ENCODE measurements around the gene DBX2.
"Not testable (repeated sequence)": the region's sequence is repeated elsewhere in the genome, so short reads cannot be mapped to it uniquely, and the experiment has no call there.

Gene DBX2
- total RNA-seq = 0 reads per million in 3 experiments

DNA sequence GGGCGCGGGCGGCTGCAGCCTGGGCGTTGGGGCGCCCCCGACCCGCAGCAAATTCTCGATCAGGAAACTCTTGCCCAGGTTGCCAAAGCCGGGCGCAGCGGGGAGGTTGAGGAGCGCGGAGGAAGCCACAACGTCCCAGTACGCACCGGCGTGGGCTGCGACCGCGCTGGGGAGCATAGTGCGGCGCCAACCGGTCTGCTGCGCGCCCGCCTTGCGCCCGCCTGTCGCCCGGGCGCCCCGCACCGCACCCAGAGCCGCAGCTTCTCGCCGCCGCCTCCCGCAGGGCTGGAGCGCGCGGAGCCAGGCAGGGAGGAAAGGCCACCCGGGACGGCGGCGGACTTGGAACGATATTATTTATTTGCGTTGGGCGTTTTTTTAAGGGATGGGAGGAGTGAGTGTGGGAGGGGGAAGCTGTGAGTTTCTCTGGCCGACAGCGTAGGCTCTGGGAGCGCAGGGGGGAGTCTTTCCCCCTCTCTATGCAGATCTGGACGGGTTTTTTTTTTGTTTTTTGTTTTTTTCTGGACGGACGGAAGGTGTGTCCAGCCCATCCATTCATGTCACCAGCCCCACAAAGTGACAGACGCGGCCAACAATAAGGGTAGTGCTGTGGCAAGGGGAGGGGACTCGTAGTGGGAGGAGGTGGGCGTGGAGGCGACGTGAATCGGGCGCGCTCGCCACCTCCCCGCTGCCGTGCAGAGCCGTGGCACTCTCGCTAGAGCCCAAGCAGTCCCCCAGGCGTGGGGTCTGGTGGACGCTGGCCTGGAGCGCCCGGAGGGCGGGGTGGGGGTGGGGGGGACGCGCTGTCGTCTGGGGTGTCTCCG lies at the start of gene DBX2:
Gene DBX2 (minus strand): TSS at position 349 of the 821 bp plus-strand sequence. CDS start 172 bp downstream, at position 177.
- no peak for DNase-seq

DNA sequence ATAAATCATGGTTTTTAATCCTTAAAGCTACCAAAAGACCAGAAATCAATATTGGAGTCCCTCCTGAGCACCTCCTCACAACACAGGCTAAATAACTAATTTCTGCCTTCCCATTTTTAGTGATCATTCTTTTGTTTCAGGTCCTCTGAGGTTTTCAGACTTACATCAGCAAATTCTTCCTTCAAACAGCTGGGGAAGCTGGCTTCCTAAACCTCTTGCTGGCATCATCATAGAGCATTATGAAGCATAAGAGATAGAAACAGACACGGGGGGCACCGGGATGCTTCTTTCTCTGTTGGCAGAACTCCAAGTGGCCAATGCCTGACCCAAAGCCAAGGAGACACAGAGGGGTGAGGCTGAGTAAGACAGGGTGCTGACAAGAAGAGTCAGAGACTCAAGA lies 47.9 kb upstream of the DBX2 start:
- DNase-seq = no peak

DNA sequence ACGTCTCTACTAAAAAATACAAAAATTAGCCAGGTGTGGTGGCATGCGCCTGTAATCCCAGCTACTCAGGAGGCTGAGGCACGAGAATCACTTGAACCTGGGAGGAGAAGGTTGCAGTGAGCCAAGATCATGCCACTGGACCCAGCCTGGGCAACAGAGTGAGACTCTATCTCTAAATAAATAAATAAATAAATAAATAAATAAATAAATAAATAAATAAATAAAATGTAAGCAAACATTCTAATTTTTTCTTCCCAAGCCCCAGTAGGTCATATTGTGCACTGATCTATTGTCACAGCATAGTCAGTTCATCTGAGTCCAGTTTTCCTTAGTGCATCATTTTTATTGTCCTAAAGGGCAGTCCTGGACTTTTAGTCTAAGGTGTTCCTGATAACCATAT lies 44.5 kb upstream of the DBX2 start:
- DNase-seq = not testable (repeated sequence)

DNA sequence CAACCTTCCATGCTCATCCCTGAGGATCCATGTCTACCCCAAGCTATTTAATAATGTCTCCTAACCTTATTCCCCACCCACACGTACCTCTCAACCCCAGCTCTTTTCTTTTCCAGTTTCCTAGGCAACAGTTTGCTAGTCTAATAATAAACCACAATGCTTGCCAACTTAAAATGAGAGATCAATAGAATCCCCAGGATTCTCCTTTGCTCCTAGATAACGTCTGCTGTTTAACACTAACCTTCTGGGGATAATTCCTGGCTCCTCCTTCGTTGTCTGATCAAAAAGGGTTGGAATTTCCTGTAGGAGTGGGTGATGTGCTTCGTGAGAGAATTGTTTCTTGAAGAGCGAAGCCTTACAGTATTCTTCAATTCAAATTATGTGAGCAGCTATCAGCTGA lies 42.2 kb upstream of the DBX2 start:
- DNase-seq = no peak

DNA sequence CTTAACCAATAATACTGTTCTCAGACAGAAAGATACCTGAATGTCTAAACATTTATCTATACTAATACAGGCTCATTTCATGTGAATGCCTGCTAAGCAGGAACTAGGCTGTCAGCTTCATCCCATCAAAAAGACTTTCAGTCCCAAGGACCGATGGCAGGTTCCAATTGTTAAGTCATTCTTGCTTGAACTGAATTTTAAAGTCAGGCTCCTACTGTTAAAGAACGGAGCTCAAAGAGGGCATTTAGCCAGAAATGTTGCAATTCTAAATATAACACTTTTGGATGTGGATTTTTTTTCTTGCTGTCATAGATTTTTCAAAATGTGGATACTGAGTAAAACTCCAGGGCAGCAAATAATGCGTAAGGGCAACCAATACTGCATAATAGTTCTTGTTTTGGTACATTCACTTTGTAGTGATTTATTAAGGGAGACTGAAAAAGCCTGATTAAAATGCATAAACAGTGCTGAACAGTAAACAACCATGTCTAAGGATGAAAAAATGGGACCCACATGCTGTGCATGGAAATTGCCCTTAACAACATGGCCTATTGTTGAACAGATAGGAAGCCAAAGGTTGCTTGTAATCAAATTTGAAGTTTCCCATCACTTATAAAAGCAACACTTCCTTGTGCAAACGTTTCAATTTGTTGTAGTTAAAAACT lies 38.6 kb upstream of the DBX2 start:
- DNase-seq = no peak

DNA sequence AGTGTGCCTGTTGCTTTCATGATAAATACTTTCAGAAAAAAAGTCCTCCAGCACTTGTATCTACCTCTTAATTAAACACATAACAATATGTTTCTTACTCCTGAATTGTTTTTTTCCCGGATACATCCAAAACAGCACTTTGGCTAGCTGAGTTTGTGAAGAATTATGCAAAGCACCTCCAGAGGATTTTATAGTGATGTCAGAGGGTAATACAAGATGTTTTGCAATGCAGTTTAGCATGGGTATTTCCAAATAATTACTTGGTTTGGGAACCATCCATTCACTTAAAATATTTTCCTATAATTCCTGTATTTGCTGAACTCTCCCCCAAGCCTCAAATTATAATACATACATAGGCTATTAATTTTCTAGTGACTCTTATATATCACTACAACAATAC lies 37.7 kb upstream of the DBX2 start:
- no peak for DNase-seq

DNA sequence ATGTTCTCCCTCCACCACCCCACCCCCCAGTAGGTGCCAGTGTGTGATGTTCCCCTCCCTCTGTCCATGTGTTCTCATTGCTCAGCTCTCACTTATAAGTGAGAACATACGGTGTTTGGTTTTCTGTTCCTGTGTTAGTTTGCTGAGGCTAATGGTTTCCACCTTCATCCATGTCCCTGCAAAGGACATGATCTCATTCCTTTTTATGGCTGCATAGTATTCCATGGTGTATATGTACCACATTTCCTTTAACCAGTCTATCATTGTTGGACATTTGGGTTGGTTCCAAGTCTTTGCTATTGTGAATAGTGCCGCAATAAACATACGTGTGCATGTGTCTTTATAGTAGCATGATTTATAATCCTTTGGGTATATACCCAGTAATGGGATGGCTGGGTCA lies 33.3 kb upstream of the DBX2 start:
- not testable (repeated sequence) for DNase-seq

DNA sequence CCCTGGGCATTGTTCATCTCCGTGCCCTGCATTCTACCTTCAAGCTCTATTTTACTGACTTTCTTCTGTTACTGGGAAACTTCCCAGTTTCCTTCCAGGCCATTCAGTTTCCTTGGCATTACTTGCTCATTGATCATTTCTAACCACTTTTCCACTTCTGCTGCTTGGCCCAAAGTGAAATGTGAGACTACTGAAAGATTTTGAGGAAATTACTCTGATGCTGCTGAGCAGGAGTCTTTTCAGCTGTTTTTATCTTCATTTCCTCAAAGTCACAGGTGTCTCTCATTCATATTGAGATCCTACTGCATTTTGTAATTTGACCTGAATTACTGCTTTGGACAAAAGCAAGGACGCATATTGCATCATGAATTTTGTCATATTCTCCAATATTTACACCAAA lies 26.4 kb upstream of the DBX2 start:
- DNase-seq = no peak

DNA sequence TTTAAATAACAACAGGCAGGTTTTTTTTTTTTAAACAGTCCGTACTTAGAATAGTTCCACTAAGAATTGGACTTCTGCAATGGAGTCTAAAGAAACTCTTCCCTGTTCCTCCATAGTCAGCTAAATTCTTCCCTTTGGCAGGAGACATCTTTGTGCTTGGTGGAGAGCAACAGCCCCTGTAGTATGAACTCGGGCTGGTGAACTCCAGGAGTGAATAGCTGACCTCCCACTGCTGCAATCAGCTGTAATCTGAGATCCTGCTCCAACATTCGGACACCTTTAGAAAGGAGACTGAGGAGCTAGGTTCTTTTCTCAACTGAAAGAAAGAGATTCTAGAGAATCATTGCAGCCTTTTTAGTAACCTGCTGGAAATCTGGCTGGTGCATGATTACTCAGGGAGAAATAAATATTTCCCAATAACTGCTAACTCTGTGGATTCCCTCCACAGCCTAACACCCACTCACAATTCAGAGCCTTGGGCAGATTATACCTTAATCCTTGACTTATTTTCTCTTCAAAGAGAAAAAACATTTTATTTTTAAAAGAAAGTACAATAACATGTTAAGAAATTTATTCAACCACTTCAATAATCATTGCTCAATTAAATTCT lies 25.6 kb upstream of the DBX2 start:
- DNase-seq = no peak

DNA sequence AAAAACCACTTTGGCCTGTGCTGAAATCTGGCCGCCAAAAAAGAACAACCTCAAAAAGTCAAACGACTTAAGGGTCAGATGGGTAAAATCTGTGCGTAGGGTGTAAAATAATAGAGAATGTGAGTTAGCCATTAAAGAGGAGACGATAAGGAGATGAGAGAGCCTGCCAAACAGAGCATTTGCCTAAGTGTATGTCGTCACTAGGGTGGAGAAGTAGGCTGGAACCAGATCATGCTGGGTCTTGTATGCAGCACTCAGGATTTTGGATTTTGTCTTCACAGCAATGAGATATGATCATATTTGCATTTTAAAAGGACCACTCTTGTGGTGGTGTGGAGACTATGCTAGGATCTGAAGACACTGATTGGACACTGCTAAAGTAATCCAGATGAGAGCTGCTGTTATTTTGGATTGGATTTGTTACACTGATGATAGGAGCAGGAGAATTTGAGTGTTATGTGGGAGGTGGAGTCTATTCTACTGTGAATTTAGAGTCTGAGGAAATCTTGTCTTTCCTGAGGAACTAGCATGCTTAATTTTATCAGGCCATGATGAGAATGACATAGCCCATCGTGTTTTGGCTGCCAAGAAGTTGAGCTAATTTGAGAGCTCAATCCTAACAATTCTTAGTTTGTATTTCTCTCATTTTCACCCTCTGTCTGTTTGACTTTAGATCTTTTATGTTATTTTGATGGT lies 24.8 kb upstream of the DBX2 start:
- no peak for DNase-seq

DNA sequence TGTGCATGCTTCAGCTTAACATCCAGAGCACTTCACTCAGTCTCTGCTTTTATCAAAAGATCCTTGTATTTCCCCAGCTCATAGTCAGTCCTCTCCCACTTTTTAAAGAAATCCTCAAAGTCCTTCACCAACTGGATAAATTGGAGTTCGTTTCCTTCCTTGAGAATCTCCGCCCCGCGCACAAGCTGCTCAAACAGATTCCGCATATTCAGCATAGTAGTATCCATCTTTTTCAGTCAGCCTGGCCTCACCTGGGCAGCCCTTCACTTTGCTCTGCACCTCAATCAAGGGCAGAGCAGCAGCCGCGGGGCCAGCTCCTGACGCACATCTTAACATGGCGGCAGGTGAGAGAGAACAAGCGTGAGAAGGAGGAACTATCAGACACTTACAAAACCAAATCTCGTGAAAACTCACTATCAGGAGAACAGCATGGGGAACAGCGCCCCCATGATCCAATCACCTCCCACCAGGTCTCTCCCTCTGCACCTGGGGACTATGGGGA lies 14.3 kb upstream of the DBX2 start:
- DNase-seq = no peak

DNA sequence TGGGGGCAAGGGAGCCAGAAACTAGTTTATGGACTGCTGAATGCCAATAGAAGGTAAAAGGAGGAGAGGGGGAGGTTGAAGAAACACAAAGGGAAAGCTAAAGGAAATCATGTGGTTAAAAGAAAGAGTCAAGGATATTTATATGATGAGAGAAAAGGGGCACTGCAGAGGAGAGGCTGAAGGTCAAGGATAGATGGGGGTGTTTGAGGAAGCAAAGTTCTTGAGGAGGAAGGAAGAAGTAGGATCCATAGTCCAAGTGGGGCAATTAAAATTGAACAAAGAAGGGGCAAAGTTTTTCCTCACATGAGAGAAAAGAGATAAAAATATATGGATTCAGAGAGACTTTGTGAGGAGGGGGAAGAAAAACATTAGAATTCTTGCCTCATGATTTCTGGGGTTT lies 10.1 kb upstream of the DBX2 start:
- no peak for DNase-seq

DNA sequence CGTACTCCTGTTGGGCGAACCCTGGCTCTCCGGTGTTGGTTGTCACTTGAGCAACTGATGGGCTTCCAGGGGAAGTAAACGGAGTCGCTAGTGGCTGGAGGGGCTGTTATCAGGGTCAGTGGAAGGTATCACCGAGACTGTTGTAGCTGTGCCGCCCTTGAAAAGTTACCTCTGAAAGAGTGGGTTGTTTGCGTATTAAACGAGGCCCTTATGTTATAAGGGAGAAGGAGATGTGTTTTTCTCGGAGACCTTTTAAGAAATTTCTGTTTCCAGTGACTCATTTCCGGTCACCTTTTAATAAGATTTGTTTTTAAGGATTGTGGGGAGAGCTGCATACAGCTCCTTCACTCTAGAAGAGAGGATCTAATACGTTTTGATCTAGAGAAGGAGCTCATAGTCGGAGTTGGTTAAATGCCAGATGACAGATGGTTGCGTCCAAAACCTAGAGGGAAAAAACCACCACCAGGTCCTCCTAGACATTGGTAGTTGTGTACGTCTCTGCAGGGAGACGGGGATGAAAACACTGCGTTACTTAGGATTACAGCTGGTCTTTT lies 750 bp upstream of the DBX2 start:
- no peak for DNase-seq

DNA sequence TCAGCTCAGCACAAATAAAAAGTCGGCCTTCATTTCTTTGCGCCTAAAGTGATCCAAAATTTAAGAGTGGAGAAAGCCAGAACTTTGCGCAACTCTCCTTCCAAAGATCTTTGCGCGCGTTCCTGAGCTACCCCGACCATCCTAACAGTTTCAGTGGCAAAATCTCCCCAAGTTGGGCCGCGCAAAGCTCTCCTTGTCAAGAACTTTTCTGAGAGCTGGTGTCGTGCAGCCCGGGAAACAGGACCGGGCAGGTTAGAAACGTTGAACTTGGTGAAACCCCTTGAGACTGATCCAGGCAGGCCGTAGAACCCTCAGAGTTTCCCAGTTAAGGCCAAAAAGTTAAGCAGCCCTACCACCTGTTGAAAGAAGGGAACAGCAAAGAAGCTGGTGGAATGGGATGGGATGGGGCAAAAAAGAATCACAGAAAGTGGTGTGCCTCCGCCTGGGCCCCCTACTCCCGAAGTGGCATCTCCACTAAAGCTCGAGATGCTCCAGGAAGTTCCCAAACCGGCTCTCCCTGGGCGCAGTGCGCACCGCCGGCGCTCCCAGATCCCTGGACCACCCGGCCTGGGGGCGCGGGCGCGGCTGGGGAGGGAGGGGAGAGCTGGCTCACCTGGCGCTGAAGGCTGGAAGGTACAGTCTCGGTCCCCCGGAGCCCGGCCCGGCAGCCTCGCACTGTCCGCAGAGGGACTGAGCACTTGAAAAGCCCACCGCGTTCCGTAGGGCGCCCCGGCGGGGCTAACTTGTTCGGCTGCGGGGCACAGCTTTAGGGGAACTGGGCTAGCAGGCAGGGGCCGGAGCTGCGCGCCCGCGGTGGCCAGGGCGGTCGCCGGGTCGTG lies 768 bp downstream of the DBX2 start:
- no peak for DNase-seq

DNA sequence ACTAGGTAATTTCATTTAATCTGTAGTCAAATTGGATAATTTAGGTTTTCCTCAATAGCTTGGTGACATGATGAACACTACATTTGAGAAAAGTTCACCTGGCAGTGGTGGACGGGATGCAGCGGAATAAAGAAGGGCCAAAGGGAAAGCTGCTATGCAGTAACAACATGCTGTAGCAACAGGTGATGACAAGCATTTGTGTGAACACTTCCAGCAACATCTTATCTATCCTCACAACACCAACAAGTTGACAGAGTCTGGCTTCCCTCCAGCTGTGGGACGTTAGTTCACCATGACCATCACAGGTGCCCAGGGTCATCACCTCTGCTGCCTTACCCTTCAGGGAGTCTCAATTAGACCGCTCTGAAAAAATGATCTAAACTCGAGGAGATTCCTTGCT lies 8.3 kb downstream of the DBX2 start:
- no peak for DNase-seq

DNA sequence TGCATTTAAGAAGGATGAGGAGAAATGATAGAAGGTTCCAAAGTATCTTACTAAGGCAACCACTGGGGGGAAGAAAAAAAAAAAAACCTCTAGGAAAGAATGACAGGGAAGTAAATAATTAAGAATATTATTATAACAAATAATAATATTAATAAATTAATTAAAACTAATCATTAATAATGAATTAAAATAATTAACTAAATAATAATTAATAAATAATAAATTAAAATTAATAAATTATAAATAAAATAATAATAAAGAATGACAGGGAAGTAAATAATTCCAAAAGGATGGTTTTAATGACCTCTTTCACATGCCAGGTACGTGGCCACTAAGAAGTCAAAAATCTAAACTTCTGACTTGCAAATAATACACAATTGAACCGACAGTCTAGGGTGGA lies 9.9 kb downstream of the DBX2 start:
- DNase-seq = no peak

DNA sequence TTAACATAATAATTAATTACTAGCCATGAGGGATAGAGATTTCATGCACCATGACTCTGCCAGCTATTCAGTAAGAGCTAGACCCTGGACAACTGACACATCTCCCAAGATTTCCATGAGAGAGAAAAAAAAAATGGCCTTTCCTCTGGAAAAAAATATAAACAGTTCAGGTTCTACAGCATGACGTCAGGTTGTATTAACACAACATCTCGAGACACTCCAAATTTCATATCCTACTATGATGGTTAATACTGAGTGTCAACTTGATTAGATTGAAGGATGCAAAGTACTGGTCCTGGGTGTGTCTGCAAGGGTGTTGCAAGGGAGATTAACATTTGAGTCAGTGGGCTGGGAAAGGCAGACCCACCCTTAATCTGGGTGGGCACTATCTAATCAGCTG lies 11.1 kb downstream of the DBX2 start:
- DNase-seq = no peak

DNA sequence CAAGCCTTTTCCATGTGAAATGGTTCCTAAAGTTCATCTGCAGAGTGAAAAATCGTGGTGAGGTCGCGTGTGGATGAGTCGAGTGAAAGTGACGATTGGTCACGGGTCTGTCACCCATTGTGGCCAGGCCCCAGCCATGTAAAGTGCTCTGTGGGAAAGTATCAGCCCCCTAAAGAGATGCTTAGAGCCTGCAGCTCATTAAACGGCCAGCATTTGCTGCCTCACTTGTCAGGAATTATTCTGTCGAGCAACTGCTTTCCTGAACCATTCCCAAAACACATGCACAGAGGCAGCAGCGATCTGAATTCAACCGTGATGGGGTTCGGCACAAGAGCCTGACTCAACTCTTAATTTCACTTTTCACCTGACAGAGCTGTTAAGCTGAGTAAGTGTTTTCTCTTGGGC lies 16.0 kb downstream of the DBX2 start:
- DNase-seq = no peak

DNA sequence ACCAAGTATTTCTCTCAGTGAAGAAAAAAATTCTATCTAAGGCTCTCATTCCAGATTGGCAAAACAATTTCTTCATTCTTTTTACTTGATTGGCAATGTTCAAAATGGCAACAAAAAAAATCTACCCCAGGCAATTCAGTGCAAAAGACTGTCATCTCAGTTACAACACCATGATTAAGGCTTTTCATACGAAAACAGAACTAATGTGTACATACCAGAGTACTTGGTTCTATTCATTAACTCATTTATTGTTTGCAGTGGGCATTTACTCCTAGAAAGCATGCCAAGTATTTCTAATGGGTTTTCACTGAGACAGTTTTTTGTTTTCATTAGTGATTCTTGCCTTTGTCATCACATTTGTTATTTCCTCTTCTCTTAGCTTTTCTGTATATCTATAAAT lies 33.0 kb downstream of the DBX2 start:
- no peak for DNase-seq

DNA sequence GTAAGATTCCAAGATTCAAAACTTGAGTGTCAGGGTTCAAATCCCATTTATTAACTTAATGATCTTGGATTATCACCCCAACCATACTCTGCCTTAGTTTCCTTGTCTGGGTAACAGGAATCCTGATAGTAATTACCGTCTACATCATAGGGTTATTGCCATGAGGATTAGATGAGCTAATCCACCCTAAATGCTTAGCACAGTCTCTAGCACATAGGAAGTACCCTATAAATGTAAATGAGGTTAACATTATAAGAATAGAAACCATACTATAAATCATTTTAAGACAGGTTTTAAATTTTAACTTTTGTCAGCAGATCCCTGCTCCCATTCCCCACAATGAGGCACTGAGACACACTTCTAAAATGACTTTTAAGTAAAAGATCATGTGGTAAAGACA lies 36.5 kb downstream of the DBX2 start:
- DNase-seq = no peak

DNA sequence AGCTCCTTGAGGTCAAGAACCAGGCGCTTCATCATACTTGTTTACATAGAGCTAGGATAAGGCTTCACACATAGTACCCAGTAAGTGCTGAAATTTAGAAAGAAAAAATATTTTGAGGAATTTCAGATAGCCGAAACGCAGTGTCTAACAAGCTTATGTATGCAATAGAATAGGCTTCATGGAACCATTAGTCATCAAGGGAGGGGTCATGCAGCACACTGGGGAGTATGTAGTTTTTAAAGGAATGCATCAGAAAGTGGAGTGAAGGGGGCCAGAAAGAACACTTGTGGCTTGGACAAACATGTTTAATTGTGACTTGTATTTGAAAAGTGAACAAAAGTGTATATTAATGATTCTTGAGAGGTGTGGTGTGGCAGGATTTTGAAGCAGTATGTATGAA lies 38.1 kb downstream of the DBX2 start:
- DNase-seq = no peak

DNA sequence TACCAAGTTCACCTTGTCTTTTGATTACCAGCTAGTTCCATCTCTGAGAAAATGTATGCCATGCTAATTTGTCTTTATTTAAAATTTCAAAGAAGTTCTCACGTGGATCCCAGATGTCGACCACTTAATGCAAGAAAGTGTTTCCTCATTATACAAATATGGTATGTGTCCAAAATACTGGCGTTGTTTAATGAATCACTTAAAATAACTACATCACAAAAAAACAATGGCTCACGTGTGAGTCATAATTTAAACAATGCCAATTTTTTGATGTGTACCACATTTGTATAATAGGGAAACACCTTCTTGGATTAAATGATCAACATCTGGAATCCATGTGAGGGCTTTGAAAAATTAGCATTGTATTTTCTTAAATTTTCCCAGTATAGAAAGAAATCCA lies 40.8 kb downstream of the DBX2 start:
- DNase-seq = no peak
